GM19351 (cell line): ENCODE measurements around the gene SMARCA4.

ENCODE experiments used
- ATAC-seq: cut with Tn5 transposase; IDR thresholded peaks from one replicate; pipeline ENCODE4 v1.9.1; 2021; ENCODE audit warnings: mild to moderate bottlenecking, moderate library complexity; ENCODE audit not compliant: unreplicated experiment

SMARCA4 gene

DNA sequence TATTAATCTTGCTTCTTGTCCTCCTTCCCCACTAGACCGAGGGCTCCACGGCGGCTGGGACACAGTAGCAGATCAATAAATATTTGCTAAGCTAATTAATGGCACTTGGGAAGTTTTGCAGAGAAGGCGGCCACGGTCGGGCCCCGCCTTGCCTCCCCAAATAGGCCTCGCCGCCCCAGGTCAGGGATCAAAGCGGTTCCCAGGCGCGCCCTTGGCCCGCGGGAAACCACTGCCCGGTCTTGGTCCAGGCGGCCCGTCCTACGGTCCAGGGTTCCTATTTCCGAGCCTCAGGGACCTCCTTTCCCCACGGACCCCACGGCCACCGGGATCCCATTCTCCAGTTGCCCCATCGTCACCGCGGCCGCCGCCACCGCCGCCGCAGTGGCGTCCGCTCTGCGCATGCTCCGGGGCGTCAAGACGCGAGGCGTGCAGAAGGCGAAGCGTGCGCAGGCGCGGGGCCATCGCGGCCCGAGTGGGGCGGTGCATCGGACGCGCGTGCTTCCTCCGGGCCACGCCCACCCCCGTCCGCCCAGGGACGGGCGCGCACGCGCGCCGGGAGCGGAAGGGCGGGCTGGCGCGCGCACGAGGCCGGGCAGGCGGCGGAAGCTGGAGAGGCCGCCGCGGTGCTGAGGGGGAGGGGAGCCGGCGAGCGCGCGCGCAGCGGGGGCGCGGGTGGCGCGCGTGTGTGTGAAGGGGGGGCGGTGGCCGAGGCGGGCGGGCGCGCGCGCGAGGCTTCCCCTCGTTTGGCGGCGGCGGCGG is at the start of gene SMARCA4:
Gene SMARCA4, plus strand, starts transcription at position 717 of the 759 bp plus-strand sequence. CDS start 23,122 bp downstream, outside the sequence.
- ATAC-seq, result peak; percentile 67

DNA sequence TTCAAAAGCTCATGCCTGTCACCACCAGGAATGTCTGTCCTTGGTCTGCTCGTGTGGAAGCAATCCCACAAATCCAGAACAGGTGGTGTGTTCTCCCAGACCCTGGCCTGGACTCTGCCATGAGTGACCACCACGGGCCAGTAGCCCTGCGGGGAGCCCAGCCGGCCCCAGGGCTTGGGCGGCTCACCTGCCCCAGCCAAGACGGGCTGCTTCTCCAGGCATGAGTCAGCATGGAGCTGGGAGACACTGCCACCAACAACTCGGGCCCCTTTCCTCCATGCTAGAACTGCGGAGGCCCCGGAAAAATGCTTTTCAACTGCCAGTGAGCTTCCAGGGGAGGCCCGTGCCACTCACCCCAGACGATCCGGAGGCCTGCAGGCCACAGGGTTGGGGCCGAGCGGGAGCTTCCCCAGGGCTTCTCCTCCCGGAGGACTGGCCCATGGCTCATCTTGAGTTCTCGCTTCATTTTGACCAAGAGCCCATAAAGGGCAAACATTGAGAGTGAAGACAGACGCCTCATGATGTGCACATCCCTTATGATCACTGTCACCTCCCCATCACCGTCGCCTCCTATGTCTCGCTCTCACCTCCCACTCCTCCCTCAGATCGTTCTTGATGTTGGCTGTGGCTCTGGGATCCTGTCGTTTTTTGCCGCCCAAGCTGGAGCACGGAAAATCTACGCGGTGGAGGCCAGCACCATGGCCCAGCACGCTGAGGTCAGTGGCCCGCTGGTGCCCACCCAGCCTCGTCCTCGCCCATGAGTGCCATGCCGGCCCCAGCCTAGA is 49.1 kb upstream of the SMARCA4 start:
- ATAC-seq, result no peak

DNA sequence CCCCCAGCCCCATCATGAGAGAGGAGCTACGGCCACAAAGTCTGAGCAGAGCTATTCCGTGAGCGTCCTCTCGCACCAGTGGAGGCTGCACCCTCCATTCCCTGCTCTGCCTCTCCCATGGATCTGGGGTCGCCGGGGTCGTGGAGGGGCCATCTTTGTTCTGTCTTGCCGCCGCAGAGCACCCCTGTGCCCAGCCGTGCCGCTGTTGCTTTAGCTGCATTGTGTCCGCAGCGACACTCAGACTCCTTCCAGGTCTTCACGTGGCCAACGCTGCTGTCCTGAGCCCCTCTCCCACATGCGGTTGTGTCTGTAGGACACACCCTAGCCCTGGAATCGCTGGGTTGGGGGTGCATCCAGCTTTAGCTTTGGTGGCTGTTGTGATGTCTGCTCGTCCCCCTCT is 48.2 kb upstream of the SMARCA4 start:
- ATAC-seq, result no peak

DNA sequence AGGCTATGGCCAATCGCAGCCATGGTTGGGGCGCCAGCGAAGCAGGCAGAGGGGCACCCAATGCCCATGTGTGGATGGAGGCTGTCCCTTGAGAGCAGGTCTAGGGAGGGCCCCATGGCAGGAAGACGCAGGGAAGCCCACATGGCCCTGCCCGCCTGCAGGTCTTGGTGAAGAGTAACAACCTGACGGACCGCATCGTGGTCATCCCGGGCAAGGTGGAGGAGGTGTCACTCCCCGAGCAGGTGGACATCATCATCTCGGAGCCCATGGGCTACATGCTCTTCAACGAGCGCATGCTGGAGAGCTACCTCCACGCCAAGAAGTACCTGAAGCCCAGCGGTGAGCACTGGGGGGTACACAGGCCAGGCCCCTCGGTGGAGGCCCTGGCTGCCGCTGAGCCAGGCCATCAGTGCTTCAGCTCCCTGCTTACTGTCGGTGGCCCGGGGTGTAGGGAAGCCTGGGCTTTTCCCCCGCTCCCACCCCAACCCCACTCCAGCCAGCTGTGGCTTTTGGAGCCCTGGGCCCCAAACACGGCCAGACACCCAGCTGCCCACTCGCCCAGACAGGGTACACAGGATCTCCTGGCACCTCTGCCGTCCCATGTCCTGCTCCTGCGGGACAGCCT is 47.0 kb upstream of the SMARCA4 start:
- ATAC-seq, result no peak

DNA sequence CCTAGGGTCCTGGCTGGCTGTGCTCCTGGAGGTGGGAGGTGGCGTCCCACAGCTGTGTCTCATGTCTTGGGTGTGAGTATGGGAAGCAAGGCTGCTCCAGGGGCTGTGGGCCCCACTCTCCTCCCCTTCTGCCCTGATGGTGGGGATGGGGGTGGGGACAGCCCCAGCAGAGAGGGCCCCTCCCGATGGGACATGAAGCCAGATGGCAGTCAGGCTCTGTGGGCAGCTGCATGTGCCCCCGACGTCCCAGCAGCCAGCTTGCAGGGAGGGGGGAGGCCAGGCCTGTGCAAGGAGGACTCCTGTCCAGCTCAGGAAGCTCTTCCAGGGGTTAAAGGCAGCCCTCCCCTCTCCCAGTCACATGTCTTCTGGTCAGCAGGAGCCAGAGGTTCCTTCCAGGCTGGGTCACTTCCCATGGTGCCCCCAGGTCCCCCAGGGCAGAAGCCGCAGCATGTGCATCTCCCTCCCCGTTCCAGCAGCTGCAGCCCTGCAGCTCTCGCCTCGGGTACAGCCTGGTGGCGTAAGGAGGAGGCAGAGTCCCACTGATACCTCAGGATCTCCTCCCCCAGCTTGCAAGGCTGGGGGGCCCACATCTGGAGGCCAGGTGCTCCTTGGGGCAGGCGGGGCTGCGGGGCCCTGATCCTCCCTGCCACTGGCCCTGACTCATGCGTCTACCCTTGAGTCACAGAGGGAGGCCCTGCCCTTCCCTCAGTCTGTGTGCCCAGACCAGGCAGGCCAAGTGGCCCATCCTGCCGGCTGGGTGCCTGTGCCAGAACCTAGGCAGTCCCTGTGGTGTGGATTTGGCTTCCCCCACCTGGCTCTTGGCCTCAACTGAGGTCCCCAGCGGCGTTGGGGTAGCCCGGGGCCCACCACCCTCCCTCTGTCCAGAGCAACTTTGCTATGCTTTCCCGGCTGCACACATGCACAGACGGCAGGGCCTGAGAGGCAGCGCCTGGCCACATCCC is 45.4 kb upstream of the SMARCA4 start:
- no peak for ATAC-seq

DNA sequence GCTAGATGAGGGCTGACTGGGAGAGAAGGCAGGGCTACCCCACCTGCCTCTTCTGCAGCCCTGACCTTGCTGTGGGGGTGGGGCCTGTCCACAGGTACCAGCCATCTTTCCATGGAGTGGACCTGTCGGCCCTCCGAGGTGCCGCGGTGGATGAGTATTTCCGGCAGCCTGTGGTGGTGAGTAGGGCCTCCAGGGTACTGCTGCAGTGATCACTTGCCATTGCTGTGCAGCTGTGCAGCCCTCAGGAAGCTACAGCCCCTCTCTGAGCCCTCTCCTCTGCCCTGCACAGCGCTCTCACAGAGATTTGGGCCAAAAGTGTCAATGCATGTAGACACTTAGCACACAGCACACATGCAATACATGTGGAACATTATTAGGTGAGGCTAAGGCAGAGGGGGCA is 44.2 kb upstream of the SMARCA4 start:
- no peak for ATAC-seq

DNA sequence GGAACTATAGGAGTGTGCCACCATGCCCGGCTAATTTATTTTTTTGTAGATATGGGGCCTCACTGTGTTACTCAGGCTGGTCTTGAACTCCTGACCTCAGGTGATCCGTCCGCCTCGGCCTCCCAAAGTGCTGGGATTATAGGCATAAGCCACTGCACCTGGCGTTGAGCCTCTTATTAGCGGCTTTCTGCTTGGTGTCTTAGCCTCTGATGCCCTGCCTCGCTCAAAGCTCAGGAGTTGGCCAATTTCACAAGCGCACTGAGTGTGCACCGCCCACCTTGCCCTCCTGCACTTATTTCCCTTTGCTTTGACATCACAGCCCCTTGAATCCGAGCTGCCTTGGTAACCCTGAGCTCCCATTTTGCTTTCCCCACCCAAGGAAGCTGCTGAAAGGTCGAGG is 42.5 kb upstream of the SMARCA4 start:
- no peak for ATAC-seq

DNA sequence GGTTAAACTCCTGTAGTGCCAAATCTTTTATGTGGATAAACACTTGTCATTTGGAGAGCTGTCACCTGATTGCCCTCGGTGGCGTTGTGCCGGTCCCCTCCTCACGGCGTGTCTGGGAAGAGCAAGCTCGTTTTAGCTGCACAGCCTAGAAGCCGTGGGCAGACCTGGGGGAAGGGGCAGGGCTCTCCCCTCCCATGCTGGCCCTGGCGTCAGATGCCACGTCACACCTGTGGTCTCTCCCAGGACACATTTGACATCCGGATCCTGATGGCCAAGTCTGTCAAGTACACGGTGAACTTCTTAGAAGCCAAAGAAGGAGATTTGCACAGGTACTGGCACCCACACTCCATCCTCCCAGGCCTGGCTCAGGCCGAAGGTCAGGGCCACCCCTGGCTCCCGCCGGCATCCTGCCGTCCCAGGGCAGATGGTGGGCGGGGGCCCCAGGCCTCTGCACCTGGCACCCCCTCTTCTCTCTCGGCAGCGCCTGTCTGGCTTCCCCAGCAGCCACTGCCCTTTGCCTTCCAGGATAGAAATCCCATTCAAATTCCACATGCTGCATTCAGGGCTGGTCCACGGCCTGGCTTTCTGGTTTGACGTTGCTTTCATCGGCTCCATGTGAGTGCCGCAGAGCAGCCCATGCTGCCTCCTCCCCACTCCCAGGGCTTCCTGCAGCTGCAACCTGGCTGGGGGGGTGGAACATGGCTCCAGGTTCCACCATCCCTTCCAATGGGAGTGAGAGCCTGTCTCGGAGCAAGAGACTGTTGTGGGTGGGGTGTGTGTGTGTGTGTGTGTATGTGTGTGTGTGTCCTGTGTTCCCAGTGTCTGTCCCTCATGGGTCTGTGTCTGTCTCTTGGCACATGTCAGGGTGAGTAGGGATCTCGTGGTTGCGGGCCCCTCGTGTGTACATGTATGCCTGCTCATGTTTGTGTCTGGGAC is 41.2 kb upstream of the SMARCA4 start:
- no peak for ATAC-seq

DNA sequence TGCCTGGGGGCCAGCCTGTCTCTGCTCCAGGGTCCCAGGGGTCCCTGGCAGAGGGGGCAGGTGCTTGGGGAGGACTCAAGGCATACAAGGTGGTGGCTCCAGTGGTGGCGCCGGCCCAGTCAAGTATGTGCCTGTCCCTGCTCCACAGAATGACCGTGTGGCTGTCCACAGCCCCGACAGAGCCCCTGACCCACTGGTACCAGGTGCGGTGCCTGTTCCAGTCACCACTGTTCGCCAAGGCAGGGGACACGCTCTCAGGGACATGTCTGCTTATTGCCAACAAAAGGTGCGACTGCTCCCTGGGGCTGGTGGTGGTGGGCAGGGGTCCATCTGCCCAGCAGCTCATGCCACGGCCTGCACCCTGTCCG is 40.6 kb upstream of the SMARCA4 start:
- ATAC-seq, result no peak

DNA sequence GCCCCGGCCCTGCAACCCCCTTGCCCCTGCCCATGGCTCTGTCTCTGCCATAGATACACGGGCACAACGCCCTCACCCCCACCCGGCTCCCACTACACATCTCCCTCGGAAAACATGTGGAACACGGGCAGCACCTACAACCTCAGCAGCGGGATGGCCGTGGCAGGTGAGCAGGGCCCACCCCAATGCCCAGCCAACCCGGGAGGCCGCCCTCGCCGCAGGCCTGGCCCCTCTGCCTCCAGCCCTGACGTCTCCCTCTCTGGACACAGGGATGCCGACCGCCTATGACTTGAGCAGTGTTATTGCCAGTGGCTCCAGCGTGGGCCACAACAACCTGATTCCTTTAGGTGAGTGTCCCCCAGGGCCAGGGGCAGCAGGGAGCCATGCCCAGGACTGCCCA is 40.0 kb upstream of the SMARCA4 start:
- no peak for ATAC-seq

DNA sequence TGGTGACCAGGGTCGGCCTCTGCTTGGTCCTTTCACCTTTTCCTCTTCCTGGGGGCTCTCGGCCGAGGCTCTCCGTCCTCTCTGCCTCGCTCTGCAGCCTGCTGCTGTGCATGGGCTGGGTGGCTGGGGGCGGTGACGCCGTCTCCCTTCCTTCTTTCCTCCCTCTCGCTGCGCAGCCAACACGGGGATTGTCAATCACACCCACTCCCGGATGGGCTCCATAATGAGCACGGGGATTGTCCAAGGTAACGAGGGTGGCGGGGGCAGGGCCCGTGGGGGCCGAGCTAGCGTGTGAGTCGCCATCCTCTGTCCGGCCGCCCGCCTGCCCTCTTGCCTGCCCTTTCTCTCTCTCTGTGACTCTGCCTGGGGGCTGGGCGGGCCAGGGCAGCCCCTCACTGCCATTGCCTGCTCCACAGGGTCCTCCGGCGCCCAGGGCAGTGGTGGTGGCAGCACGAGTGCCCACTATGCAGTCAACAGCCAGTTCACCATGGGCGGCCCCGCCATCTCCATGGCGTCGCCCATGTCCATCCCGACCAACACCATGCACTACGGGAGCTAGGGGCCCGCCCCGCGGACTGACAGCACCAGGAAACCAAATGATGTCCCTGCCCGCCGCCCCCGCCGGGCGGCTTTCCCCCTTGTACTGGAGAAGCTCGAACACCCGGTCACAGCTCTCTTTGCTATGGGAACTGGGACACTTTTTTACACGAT is 39.5 kb upstream of the SMARCA4 start:
- ATAC-seq, result no peak

DNA sequence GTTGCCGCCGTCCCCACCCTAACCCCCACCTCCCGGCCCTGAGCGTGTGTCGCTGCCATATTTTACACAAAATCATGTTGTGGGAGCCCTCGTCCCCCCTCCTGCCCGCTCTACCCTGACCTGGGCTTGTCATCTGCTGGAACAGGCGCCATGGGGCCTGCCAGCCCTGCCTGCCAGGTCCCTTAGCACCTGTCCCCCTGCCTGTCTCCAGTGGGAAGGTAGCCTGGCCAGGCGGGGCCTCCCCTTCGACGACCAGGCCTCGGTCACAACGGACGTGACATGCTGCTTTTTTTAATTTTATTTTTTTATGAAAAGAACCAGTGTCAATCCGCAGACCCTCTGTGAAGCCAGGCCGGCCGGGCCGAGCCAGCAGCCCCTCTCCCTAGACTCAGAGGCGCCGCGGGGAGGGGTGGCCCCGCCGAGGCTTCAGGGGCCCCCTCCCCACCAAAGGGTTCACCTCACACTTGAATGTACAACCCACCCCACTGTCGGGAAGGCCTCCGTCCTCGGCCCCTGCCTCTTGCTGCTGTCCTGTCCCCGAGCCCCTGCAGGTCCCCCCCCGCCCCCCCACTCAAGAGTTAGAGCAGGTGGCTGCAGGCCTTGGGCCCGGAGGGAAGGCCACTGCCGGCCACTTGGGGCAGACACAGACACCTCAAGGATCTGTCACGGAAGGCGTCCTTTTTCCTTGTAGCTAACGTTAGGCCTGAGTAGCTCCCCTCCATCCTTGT is 38.8 kb upstream of the SMARCA4 start:
- no peak for ATAC-seq

DNA sequence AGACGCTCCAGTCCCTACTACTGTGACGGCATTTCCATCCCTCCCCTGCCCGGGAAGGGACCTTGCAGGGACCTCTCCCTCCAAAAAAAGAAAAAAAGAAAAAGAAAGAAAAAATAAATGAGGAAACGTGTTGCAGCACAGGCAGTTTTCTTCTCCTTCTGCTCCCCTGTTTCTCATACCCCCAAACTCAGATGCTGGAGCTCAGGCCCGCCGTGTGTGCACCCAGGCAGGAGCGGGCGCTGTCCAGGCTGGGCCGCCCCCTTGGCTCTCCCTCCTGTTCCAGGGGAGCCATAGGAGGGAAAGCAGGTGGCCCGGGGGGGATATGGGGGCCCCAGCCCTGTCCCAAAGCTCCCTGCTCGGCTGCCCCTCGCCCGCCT is 38.2 kb upstream of the SMARCA4 start:
- no peak for ATAC-seq

DNA sequence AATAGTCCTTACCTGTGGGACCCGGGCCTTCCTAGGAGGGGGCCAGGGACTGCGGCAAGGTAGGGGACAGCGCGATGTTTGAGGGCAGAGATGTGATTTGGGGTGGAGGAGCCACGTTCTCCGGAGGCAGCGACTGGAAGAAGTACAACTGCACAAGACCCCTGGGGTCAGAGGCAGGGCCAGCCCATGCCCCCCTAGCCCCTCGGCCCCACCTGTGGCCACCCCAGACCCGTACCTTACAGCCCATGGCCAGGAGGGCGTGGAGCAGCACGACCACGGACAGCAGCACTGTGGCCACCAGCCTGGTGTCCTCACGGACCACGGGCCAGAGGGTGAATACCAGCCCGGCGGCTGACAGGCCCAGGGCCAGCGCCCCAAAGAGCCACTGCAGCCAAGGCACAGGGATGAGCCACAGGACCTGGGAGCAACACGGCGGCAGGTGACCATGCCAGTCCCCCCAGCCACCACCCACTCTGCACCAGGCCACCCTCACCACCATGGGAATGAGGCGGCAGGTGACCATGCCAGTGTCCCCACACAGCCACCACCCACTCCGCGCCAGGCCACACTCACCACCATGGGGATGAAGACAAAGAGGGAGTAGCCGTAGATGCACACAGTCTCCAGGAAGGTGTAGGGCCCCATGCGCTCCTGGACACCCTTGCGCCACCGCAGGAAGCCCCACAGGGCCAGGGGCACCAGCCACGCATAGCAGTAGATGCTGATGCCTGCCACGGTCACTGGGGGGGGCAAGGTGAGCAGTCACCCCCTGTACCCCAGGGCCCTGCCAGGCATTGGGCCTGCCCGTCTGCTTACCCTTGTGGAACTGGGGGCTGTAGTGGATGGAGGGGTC is 37.3 kb upstream of the SMARCA4 start:
- no peak for ATAC-seq

DNA sequence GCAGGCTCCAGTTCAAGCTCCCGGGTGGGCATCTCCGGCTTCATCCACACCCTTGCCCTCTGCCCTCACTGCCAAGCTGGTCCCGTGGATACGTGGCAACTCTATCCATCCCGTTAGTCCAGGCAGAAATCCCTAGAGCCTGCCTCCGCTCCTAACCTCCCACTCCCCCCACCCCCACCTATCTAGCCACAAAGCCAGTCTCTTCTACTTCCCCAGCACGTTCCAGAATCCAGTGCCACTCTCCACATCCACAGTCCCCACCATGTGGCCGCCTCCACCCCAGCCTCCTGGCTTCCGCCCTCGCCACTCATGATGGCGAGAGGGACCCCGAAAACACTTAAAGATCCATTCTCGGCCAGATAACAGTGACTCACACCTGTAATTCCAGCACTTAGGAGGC is 36.2 kb upstream of the SMARCA4 start:
- ATAC-seq, result no peak

DNA sequence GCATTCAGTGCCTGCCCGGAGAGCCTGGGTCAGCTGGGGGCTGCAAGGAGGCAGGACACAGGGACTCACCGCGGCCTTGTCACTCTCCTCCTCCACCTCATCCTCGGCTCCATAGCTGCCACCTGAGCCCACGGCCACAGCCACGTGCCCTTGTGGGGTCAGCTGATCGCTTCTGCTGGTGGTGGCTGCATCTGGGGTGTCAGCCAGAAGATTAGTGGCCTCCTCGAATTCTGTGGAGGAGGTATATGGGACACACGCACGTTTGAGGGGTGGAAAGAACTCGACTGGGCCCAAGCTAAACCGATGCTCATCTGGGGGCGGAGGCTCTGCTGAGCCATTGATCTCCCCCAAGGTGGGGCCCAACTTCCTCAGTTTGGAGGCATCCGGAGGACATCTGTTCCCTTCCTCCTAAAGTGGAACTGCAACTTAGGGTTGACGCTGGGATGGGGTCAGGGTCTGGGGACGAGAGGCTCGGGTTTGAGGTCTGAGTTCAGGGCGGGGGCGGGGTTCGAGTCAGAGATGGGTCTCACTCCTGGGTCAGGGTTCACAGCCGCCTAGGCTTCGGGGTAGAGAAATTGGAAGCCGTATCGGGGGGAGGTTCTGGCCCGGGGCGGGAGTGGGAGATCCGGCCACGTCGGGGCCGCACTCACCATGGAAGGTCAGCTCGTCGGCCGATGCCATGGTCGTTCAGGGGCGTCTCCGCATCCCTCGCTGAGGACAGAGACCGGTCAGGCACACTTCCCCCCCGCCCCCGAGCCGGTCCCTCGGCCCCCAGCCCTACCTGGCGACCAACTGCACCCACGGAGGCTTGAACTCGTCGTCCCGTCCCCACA is 32.9 kb upstream of the SMARCA4 start:
- no peak for ATAC-seq
